Measurements from ENCODE around the gene ZNF385B. TPM values are rescaled to one million over a fixed set of nuclear protein-coding genes. Genes with fewer than 3 reads are reported as not detected.

The ZNF385B gene
- total and polyA plus RNA-seq, 10 of the 15 experiments (the other 5 are each of a cell fraction or from before 2014, with no cell fraction given): not detected

- TF ChIP-seq ZBTB4 (CRISPR knock-in tag; IDR thresholded peaks at IDR 0.05): no peak
- no peak for TF ChIP-seq ZNF687 (IDR thresholded peaks at IDR 0.05)
- peak; percentile 65; the same call in 1 of the 2 replicates for TF ChIP-seq SMC3 (IDR thresholded peaks at IDR 0.05; ENCODE audit: borderline replicate concordance, low read length)
Observed at GRCh38 chr2:179751163-179751809, 110.1 kb downstream of the ZNF385B start (continued).

- 0% methylated on average over 1 of the region's 1 CpG for WGBS (ENCODE audit: insufficient coverage, insufficient replicate concordance, low lambda C conversion rate, missing lambda C conversion rate)
- Histone ChIP-seq H4K20me1 (ENCODE audit: control insufficient read depth, insufficient read depth) (no peaks in the 10 kb centered on the region), H2AFZ (ENCODE audit: control insufficient read depth, low read depth, low read length) (no peak overlapping the region), H3K4me2 (ENCODE audit: control insufficient read depth, insufficient read depth) (no peak overlapping the region), H3K27ac (ENCODE audit: control insufficient read depth, insufficient read depth) (no peak overlapping the region), H3K9me3 (replicated peaks; ENCODE audit: control insufficient read depth, insufficient read depth, low read length) (no peaks in the 10 kb centered on the region), H3K9ac (ENCODE audit: control insufficient read depth, insufficient read depth, low read length) (no peak overlapping the region), H3K27me3 (replicated peaks in 1 of 2; ENCODE audit: control insufficient read depth in 2 of 2, insufficient read depth in 2 of 2, low read length in 1 of 2) (no peaks in the 10 kb centered on the region), H3K36me3 (ENCODE audit: control insufficient read depth in 2 of 2, insufficient read depth in 2 of 2, low read length in 1 of 2) (no peaks in the 10 kb centered on the region), H3K4me1 (ENCODE audit: control insufficient read depth, insufficient read depth, low read length) (no peaks in the 10 kb centered on the region), H3K79me2 (ENCODE audit: control insufficient read depth, insufficient read depth, low read length) (no peaks in the 10 kb centered on the region), H3K4me3 (no peak overlapping the region)
- ATAC-seq (no peak), FAIRE-seq (no peak), DNase-seq (ENCODE audit: low read depth, low spot score) (no peak)
- BruUV-seq (replicated peaks): no TSS peak
- ChIA-PET RAD21 (ENCODE audit: unreplicated experiment) (no interaction called here), SMC1A (ENCODE audit: uncharacterized antibody, unreplicated experiment) (interaction anchor here (1.7 kb wide), 1 partner anchor 10 kb away, joined by 3 read pairs; no protein-coding TSS in a partner anchor), CTCF (interaction anchor here (1.0 to 1.6 kb wide), 3 partner anchors 334 to 985 kb away, joined by 3 to 5 read pairs (median 5); no protein-coding TSS in a partner anchor), POLR2A (interaction anchor here (0.6 kb wide), 1 partner anchor 493 kb away, joined by 3 read pairs; no protein-coding TSS in a partner anchor)
- in situ Hi-C loops (cut with MboI): no loop called here
- TF ChIP-seq ATF7 (IDR thresholded peaks at IDR 0.05; ENCODE audit: low read depth) (no peak), USF1 (IDR thresholded peaks at IDR 0.05; ENCODE audit: borderline replicate concordance, extremely low read length, insufficient read depth, low read depth, low read length) (no peak), YY1 (IDR thresholded peaks at IDR 0.05; ENCODE audit: low read depth, low read length) (no peak), SREBF2 (IDR thresholded peaks at IDR 0.05; ENCODE audit: low read length) (no peak), IKZF2 (IDR thresholded peaks at IDR 0.05) (no peak), ZNF622 (IDR thresholded peaks at IDR 0.05) (no peak), ATF3 (IDR thresholded peaks at IDR 0.05; ENCODE audit: borderline replicate concordance, extremely low read depth, low read depth, low read length) (no peak), PAX5 (IDR thresholded peaks at IDR 0.05; ENCODE audit: borderline replicate concordance, low read depth, low read length) (no peak), ZNF274 (IDR thresholded peaks at IDR 0.05; ENCODE audit: insufficient read depth, insufficient read length) (no peak)
- intact Hi-C loops (cut with micrococcal nuclease; ENCODE audit: unreplicated experiment): no loop called here
Observed at GRCh38 chr2:179749210-179749609, 112.2 kb downstream of the ZNF385B start.
